ENCODE measurements around the gene FAM185A.
"Not testable (repeated sequence)": the region's sequence is repeated elsewhere in the genome, so short reads cannot be mapped to it uniquely, and the experiment has no call there.

DNA sequence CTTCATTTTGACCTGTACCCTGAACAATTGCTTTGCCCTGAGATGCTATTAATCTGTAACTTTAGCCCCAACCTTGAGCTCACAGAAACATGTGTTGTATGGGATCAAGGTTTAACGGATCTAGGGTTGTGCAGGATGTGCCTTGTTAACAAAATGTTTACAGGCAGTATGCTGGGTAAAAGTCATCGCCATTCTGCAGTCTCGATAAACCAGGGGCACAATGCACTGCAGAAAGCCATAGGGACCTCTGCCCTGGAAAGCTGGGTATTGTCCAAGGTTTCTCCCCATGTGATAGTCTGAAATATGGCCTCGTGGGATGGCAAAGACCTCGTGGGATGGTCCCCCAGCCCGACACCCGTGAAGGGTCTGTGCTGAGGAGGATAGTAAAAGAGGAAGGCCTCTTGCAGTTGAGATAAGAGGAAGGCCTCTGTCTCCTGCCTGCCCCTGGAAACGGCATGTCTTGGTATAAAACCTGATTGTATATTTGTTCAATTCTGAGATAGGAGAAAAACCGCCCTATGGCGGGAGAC, 89.8 kb downstream of the FAM185A start:
- TF ChIP-seq, protein P1, sequence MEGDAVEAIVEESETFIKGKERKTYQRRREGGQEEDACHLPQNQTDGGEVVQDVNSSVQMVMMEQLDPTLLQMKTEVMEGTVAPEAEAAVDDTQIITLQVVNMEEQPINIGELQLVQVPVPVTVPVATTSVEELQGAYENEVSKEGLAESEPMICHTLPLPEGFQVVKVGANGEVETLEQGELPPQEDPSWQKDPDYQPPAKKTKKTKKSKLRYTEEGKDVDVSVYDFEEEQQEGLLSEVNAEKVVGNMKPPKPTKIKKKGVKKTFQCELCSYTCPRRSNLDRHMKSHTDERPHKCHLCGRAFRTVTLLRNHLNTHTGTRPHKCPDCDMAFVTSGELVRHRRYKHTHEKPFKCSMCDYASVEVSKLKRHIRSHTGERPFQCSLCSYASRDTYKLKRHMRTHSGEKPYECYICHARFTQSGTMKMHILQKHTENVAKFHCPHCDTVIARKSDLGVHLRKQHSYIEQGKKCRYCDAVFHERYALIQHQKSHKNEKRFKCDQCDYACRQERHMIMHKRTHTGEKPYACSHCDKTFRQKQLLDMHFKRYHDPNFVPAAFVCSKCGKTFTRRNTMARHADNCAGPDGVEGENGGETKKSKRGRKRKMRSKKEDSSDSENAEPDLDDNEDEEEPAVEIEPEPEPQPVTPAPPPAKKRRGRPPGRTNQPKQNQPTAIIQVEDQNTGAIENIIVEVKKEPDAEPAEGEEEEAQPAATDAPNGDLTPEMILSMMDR (IDR thresholded peaks at IDR 0.05; ENCODE audit: low read depth, low read length, poor library complexity, severe bottlenecking) = not testable (repeated sequence)
- not testable (repeated sequence) for TF ChIP-seq EZH2phosphoT487 (IDR thresholded peaks at IDR 0.05; ENCODE audit: borderline replicate concordance, low read length)

Data from DOHH2 (cell line).